Fibroblast of lung (primary cell): Measurements from ENCODE around the gene CCDC47.

Experiments used
- CTCF ChIP-seq, 2 donors: IDR thresholded peaks in 1 of 2; conservative IDR thresholded peaks in 1 of 2; 1 replicate in 1 of 2; 2 replicates in 1 of 2; pipeline ENCODE4 v1.5.1; 2011 to 2012; ENCODE audit warnings: low read length in 2 of 2, control low read depth in 1 of 2, inconsistent platforms in 1 of 2, low read depth in 1 of 2, mild to moderate bottlenecking in 1 of 2
- EZH2 ChIP-seq: IDR thresholded peaks from 2 replicates; pipeline ENCODE4 v1.5.1; 2012; ENCODE audit warnings: low read length, control low read depth, mild to moderate bottlenecking; ENCODE audit errors: missing control alignments

GRCh38 chr17:63820963-63821561, 47.7 kb upstream of the CCDC47 start:
- TF ChIP-seq EZH2 (no peak), CTCF (conservative IDR thresholded peaks at IDR 0.05 in 1 of 2, IDR thresholded peaks at IDR 0.05 in 1 of 2; ENCODE audit: low read depth in 1 of 2, low read length in 2 of 2) (no peak)
